ENCODE data around the gene BACH2.

DNA sequence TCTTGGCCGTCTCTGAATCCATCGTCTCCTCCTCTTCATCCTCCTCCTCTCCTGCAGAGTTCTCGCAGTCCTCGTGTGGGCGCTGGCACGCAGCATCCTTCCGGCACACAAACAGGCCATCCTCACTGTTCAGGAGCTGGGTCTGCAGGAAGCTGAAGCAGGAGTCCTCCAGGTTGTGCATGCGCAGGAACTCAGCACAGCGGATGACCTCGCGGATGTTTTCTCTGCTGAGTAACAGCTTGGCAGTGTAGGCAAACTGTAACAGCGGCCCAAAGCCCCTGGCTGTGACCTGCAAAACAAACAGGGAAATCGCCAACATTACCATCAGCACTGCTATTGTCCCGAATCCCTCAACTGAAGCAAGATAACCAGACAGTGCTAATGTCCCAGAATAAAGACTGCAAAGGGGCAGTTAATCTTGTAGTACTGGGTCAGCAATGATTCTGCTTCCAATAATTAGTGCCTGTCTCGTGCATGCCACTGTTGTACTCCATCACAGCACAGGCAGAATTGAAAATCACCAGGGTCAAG is 345.0 kb downstream of the BACH2 start:
- TF ChIP-seq MEF2A (IDR thresholded peaks at IDR 0.05; ENCODE audit: control insufficient read depth, low read depth, low read length) (no peak), POLR2AphosphoS5 (IDR thresholded peaks at IDR 0.05; ENCODE audit: control insufficient read depth, insufficient read depth, low read depth, low read length) (no peak), ZNF232 (CRISPR knock-in tag; IDR thresholded peaks at IDR 0.05) (no peak), MBD2 (IDR thresholded peaks at IDR 0.05; ENCODE audit: borderline replicate concordance, low read depth) (no peak), TAF7 (tag; IDR thresholded peaks at IDR 0.05) (no peak), EP300 (IDR thresholded peaks at IDR 0.05; ENCODE audit: low read length) (no peak), ZNF263 (CRISPR knock-in tag; IDR thresholded peaks at IDR 0.05; ENCODE audit: borderline replicate concordance) (no peak)
- TF ChIP-seq, protein P1, sequence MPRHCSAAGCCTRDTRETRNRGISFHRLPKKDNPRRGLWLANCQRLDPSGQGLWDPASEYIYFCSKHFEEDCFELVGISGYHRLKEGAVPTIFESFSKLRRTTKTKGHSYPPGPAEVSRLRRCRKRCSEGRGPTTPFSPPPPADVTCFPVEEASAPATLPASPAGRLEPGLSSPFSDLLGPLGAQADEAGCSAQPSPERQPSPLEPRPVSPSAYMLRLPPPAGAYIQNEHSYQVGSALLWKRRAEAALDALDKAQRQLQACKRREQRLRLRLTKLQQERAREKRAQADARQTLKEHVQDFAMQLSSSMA (CRISPR knock-in tag; IDR thresholded peaks at IDR 0.05): no peak
- TF ChIP-seq, protein P2, sequence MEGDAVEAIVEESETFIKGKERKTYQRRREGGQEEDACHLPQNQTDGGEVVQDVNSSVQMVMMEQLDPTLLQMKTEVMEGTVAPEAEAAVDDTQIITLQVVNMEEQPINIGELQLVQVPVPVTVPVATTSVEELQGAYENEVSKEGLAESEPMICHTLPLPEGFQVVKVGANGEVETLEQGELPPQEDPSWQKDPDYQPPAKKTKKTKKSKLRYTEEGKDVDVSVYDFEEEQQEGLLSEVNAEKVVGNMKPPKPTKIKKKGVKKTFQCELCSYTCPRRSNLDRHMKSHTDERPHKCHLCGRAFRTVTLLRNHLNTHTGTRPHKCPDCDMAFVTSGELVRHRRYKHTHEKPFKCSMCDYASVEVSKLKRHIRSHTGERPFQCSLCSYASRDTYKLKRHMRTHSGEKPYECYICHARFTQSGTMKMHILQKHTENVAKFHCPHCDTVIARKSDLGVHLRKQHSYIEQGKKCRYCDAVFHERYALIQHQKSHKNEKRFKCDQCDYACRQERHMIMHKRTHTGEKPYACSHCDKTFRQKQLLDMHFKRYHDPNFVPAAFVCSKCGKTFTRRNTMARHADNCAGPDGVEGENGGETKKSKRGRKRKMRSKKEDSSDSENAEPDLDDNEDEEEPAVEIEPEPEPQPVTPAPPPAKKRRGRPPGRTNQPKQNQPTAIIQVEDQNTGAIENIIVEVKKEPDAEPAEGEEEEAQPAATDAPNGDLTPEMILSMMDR (IDR thresholded peaks at IDR 0.05 in 2 of 3, conservative IDR thresholded peaks at IDR 0.05 in 1 of 3; ENCODE audit: insufficient read depth in 2 of 3, low read depth in 1 of 3, low read length in 3 of 3): no peak
- TF ChIP-seq, protein P3, sequence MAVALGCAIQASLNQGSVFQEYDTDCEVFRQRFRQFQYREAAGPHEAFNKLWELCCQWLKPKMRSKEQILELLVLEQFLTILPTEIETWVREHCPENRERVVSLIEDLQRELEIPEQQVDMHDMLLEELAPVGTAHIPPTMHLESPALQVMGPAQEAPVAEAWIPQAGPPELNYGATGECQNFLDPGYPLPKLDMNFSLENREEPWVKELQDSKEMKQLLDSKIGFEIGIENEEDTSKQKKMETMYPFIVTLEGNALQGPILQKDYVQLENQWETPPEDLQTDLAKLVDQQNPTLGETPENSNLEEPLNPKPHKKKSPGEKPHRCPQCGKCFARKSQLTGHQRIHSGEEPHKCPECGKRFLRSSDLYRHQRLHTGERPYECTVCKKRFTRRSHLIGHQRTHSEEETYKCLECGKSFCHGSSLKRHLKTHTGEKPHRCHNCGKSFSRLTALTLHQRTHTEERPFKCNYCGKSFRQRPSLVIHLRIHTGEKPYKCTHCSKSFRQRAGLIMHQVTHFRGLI (CRISPR knock-in tag; IDR thresholded peaks at IDR 0.05): no peak
- TF ChIP-seq, protein P4, sequence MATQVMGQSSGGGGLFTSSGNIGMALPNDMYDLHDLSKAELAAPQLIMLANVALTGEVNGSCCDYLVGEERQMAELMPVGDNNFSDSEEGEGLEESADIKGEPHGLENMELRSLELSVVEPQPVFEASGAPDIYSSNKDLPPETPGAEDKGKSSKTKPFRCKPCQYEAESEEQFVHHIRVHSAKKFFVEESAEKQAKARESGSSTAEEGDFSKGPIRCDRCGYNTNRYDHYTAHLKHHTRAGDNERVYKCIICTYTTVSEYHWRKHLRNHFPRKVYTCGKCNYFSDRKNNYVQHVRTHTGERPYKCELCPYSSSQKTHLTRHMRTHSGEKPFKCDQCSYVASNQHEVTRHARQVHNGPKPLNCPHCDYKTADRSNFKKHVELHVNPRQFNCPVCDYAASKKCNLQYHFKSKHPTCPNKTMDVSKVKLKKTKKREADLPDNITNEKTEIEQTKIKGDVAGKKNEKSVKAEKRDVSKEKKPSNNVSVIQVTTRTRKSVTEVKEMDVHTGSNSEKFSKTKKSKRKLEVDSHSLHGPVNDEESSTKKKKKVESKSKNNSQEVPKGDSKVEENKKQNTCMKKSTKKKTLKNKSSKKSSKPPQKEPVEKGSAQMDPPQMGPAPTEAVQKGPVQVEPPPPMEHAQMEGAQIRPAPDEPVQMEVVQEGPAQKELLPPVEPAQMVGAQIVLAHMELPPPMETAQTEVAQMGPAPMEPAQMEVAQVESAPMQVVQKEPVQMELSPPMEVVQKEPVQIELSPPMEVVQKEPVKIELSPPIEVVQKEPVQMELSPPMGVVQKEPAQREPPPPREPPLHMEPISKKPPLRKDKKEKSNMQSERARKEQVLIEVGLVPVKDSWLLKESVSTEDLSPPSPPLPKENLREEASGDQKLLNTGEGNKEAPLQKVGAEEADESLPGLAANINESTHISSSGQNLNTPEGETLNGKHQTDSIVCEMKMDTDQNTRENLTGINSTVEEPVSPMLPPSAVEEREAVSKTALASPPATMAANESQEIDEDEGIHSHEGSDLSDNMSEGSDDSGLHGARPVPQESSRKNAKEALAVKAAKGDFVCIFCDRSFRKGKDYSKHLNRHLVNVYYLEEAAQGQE (IDR thresholded peaks at IDR 0.05; ENCODE audit: borderline replicate concordance): no peak
- TF ChIP-seq, protein P4 (CRISPR knock-in tag; IDR thresholded peaks at IDR 0.05; ENCODE audit: low read depth): no peak

Data from K562 (cell line).